Nephron (organoid): ENCODE measurements around the gene TRUB1.

Experiments used
- H3K27ac Mint-ChIP-seq, 3 experiments: 2 replicates each; pipeline ENCODE4 v1.8.0; 2020; ENCODE audit warnings: mixed read lengths in 3 of 3, mild to moderate bottlenecking in 2 of 3, moderate library complexity in 1 of 3
- H3K27me3 Mint-ChIP-seq: 2 replicates; pipeline ENCODE4 v1.8.0; 2021; ENCODE audit warnings: low read depth, mild to moderate bottlenecking, moderate library complexity, mixed read lengths
- H3K36me3 Mint-ChIP-seq: 2 replicates; pipeline ENCODE4 v1.8.0; 2020; ENCODE audit warnings: low read depth, mixed read lengths
- H3K4me1 Mint-ChIP-seq: 2 replicates; pipeline ENCODE4 v1.8.0; 2020; ENCODE audit warnings: mixed read lengths
- H3K4me3 Mint-ChIP-seq, 3 experiments: 2 replicates each; pipeline ENCODE4 v1.8.0; 2020; ENCODE audit warnings: mild to moderate bottlenecking in 3 of 3, mixed read lengths in 3 of 3, moderate library complexity in 2 of 3
- H3K9me3 Mint-ChIP-seq: 2 replicates; pipeline ENCODE4 v1.8.0; 2020; ENCODE audit warnings: mixed read lengths
- CTCF ChIP-seq, 3 experiments: fragments of 200-600 bp; sonication (generic); IDR thresholded peaks; one replicate each; pipeline ENCODE4 v1.5.0; 2021; ENCODE audit warnings: antibody characterized with exemption in 3 of 3; ENCODE audit not compliant: unreplicated experiment in 3 of 3

TRUB1 gene

DNA sequence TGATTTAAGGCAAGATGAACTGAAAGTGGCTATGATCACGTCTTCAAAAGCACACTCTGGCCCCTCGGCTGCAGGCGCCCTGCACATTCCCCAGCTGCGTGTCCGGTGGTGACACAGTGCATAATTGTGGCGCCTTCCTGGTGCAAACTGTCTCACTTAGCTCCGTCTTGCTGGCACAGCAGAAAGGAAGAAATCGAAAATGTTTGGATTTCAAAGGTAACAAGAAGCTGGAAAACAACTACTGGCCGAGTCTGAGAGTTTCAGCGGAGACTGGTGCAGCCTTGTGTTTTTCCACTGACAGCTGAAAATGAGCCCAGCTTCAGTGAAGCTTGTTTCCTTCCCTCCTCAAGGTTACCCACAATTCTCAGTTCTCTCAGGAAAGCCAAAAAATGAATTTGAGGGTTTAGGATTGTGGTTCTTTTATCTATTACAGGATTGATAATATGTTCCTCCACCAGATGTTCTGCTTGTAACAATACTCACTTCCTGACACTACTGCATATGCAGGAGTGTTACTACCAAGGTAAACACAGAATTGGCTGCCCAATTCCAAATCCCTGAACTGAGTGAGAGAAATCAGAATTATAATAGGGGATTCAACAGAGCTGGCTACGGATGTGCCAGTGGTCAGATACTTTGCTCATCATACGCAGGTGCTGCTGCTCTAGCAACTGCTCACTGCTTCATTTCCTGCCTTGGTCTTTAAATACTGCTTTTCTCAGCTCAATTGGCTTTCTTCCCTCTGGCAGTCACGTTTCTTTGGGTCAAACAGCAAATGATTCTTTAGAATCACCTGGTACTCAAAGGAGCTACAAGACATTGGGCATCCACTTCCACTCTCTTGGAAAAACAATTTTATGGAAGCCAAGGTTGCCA is 63.7 kb downstream of the TRUB1 start:
- peaks cover 27% of the 10 kb centered on the region for H3K4me1 Mint-ChIP-seq
- H3K27me3 Mint-ChIP-seq = peaks cover 4% of the 10 kb centered on the region
- no peaks in the 10 kb centered on the region for H3K9me3 Mint-ChIP-seq
- H3K27ac Mint-ChIP-seq = peak overlapping the region; percentile 80 to 87 (median 83)
- no peaks in the 10 kb centered on the region for H3K36me3 Mint-ChIP-seq
- H3K4me3 Mint-ChIP-seq = peak overlapping the region; percentile 56 to 76 (median 70)
- no peak for TF ChIP-seq CTCF (IDR thresholded peaks at IDR 0.05; ENCODE audit: unreplicated experiment in 3 of 3)

- Mint-ChIP-seq H3K4me1 (peaks cover 23% of the 10 kb centered on the region), H3K36me3 (no peaks in the 10 kb centered on the region), H3K9me3 (no peaks in the 10 kb centered on the region), H3K4me3 (no peak overlapping the region), H3K27ac (peak overlapping the region; percentile 16 to 81 (median 49)), H3K27me3 (peaks cover 4% of the 10 kb centered on the region)
- TF ChIP-seq CTCF (IDR thresholded peaks at IDR 0.05; ENCODE audit: unreplicated experiment in 3 of 3) = no peak
These were observed 65.4 kb downstream of the TRUB1 start for GRCh38 chr10:115003396-115003795.

DNA sequence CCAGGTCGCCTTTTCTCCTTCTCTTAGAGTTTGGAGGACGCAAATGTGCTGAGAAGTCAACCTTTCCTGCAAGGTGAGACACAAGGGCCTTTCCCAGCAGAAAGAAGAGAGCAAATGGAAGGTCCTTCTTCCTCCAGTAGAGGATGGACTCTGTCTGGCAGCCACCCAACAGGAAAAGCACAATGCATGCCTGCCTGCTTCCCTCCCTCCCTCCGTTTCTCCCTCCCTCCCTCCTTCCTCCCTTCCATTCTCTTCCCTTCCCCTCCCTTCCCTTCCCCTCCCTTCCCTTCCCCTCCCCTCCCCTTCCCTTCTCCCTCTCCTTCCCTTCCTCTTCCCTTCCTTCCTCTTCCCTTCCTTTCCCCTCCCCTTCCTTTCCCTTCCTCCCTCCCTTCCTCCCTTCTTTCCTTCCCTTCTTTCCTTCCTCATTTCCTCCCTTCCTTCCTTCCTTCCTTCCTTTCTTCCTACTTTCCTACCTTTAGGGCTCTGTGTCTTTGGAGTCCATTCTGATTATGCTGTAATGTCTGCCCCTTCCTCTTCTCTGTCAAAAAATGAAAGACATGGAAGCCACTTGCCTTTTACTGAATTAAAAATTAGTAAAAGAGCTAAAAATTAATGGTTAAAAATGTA is 66.4 kb downstream of the TRUB1 start:
- no peak overlapping the region for H3K4me3 Mint-ChIP-seq
- no peaks in the 10 kb centered on the region for H3K9me3 Mint-ChIP-seq
- peaks cover 4% of the 10 kb centered on the region for H3K27me3 Mint-ChIP-seq
- TF ChIP-seq CTCF (IDR thresholded peaks at IDR 0.05; ENCODE audit: unreplicated experiment in 3 of 3) = no peak
- no peaks in the 10 kb centered on the region for H3K36me3 Mint-ChIP-seq
- peaks cover 23% of the 10 kb centered on the region for H3K4me1 Mint-ChIP-seq
- H3K27ac Mint-ChIP-seq = no peak overlapping the region

DNA sequence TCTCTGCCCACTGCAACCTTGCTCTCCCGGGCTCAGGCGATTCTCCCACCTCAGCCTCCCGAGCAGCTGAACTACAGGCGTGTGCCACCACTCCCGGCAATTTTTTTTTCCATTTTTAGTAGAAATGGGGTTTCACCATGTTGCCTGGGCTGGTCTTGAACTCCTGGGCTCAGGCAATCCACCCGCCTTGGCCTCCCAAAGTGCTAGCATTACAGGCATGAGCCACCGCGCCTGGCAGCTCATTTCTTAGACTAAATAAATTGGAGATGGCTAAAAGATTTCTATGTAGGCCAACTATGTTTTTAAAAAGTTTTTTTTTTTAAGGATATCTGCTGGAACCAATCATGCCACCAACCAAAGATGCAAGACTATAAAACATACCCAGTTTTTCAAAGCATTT is 67.8 kb downstream of the TRUB1 start:
- Mint-ChIP-seq H3K27me3 (peaks cover 4% of the 10 kb centered on the region), H3K4me3 (no peak overlapping the region), H3K9me3 (no peaks in the 10 kb centered on the region), H3K4me1 (peaks cover 21% of the 10 kb centered on the region), H3K36me3 (no peaks in the 10 kb centered on the region), H3K27ac (no peak overlapping the region)
- TF ChIP-seq CTCF (IDR thresholded peaks at IDR 0.05; ENCODE audit: unreplicated experiment in 3 of 3) = no peak

- no peaks in the 10 kb centered on the region for H3K9me3 Mint-ChIP-seq
- TF ChIP-seq CTCF (IDR thresholded peaks at IDR 0.05; ENCODE audit: unreplicated experiment in 3 of 3) = no peak
- no peak overlapping the region for H3K4me3 Mint-ChIP-seq
- H3K36me3 Mint-ChIP-seq = no peaks in the 10 kb centered on the region
- peaks cover 7% of the 10 kb centered on the region for H3K27me3 Mint-ChIP-seq
- H3K4me1 Mint-ChIP-seq = peaks cover 5% of the 10 kb centered on the region
- no peak overlapping the region for H3K27ac Mint-ChIP-seq
These were observed 80.4 kb downstream of the TRUB1 start for GRCh38 chr10:115018185-115018931.
